Right atrium auricular region (tissue), 2 donors: ENCODE measurements around the gene SLC12A8. TPM values are rescaled to one million over a fixed set of nuclear protein-coding genes. Genes with fewer than 3 reads are reported as not detected.
A peak's percentile ranks its signal among the peaks of the same experiment; 100 is the strongest.

ENCODE experiments used
- DNase-seq: peaks from one replicate; pipeline ENCODE4 v3.0.0-alpha.2; 2019; ENCODE audit warnings: low spot score
- H3K27ac ChIP-seq, 2 donors: fragments of 200-600 bp; sonication (generic); 1 replicate in 1 of 2; 2 replicates in 1 of 2; pipeline ENCODE4 v1.5.1; 2016 to 2019
- H3K27me3 ChIP-seq, 2 donors: fragments of 200-600 bp; sonication (generic); one replicate each; pipeline versions ENCODE4 v1.5.1 to v1.6.0; 2017 to 2019
- H3K36me3 ChIP-seq: fragments of 200-600 bp; sonication (generic); one replicate; pipeline ENCODE4 v1.5.1; 2016
- H3K4me1 ChIP-seq, 2 donors: fragments of 200-600 bp; sonication (generic); one replicate each; pipeline versions ENCODE4 v1.5.1 to v1.6.0; 2017 to 2019
- H3K4me3 ChIP-seq, 2 donors: fragments of 200-600 bp; sonication (generic); 1 replicate in 1 of 2; 2 replicates in 1 of 2; pipeline ENCODE4 v1.5.1; 2017 to 2019; ENCODE audit warnings: mild to moderate bottlenecking in 1 of 2, moderate library complexity in 1 of 2
- H3K9me3 ChIP-seq, 2 donors: fragments of 200-600 bp; sonication (generic); one replicate each; pipeline ENCODE4 v1.5.1; 2019
- microRNA-seq, 2 donors: library from miRNA; unstranded; fragments of <30 nt; microRNA quantifications; one replicate each; pipeline ENCODE4, GENCODE V29; 2016 to 2017; ENCODE audit warnings: borderline number of aligned reads in 2 of 2, borderline replicate concordance in 1 of 2
- total RNA-seq, 2 donors: library from RNA; depleted of rRNA; stranded (reverse); fragments of >200 nt; gene quantifications; one replicate each; pipeline ENCODE4 v1.1.0, GENCODE V29; 2016
- TF ChIP-seq, protein P1 (sequence below), 2 donors: fragments of 200-600 bp; sonication (generic); IDR thresholded peaks; one replicate each; pipeline ENCODE4 v1.5.1; 2019; ENCODE audit warnings: antibody characterized with exemption in 2 of 2

SLC12A8 gene
- total RNA-seq, 2 donors from 2014 or later: 1.1 to 1.9 TPM

DNA sequence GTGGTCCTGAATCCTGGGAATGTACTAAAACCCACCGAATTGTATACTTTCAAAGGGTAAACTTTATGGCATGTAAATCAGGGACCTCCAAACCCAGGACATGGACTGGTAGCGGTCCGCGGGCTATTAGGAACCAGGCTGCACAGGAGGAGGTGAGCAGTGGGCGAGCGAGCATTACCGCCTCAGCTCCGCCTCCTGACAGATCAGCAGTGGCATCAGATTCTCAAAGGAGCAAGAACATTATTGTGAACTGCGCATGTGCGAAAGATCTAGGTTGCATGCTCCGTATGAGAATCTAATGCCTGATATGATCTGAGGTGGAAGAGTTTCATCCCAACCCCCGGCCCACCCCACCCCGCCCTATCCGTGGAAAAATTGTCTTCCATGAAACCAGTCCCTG is 178.9 kb downstream of the SLC12A8 start:
- Histone ChIP-seq H3K27me3 (no peaks in the 10 kb centered on the region), H3K36me3 (peaks cover 7% of the 10 kb centered on the region), H3K27ac (peak overlapping the region in 1 of 2 donors; percentile 33), H3K4me3 (no peak overlapping the region), H3K4me1 (peaks cover 0 to 48% of the 10 kb centered on the region in 2 donors), H3K9me3 (peaks cover 0 to 5% of the 10 kb centered on the region in 2 donors)
- TF ChIP-seq, protein P1, sequence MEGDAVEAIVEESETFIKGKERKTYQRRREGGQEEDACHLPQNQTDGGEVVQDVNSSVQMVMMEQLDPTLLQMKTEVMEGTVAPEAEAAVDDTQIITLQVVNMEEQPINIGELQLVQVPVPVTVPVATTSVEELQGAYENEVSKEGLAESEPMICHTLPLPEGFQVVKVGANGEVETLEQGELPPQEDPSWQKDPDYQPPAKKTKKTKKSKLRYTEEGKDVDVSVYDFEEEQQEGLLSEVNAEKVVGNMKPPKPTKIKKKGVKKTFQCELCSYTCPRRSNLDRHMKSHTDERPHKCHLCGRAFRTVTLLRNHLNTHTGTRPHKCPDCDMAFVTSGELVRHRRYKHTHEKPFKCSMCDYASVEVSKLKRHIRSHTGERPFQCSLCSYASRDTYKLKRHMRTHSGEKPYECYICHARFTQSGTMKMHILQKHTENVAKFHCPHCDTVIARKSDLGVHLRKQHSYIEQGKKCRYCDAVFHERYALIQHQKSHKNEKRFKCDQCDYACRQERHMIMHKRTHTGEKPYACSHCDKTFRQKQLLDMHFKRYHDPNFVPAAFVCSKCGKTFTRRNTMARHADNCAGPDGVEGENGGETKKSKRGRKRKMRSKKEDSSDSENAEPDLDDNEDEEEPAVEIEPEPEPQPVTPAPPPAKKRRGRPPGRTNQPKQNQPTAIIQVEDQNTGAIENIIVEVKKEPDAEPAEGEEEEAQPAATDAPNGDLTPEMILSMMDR (IDR thresholded peaks at IDR 0.05): no peak
- DNase-seq: no peak

DNA sequence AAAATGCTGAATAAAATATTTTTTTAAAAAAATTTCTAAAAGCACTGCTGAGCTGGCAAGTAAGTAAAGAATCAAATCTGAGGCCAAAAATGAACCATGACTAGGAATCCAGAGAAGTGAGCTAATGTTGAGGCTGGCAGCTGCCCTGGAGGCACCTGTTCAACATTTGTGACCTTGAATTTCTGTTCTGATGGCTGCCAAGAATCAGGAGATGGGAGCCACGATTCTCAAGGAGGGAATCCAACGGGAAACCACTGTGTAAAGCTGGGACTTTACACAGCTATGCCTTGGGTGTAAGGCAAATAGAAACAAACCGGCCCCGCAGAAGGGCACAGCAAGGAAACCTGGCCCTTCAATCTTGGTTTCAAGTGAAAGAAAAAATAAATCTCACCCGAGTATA is 179.4 kb downstream of the SLC12A8 start:
- Histone ChIP-seq H3K27ac (peak overlapping the region in 1 of 2 donors; percentile 33), H3K4me3 (no peak overlapping the region), H3K27me3 (no peaks in the 10 kb centered on the region), H3K9me3 (peaks cover 0 to 5% of the 10 kb centered on the region in 2 donors), H3K36me3 (peaks cover 12% of the 10 kb centered on the region), H3K4me1 (peaks cover 0 to 48% of the 10 kb centered on the region in 2 donors)
- TF ChIP-seq, protein P1 (IDR thresholded peaks at IDR 0.05): no peak
- no peak for DNase-seq

DNA sequence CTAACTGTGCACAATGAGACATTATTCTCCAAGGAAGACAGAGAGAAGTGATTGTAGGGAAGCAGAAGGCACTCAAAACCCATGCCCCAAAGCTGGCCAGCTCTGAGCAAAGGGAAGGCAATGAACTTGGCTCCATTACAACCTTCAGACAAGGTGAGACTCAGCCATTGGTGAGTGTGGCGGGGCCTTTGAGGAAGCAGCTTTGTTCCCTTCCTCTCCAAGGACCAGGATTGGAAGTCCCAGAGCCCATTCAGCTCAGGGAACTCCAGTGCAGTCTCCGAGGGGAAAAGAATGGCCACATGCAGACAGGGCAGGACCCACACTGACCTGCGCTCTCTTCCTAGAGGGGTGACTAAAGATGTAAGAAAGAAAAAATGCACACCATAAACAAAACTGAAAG is 179.9 kb downstream of the SLC12A8 start:
- Histone ChIP-seq H3K27ac (peak overlapping the region in 1 of 2 donors; percentile 33), H3K4me1 (peaks cover 0 to 44% of the 10 kb centered on the region in 2 donors), H3K9me3 (peaks cover 0 to 5% of the 10 kb centered on the region in 2 donors), H3K27me3 (no peaks in the 10 kb centered on the region), H3K4me3 (no peak overlapping the region), H3K36me3 (peaks cover 17% of the 10 kb centered on the region)
- TF ChIP-seq, protein P1 (IDR thresholded peaks at IDR 0.05): no peak
- no peak for DNase-seq

Small RNA genes within 50 kb of the gene (microRNA-seq; reads per million reads assigned to microRNA genes)
- 0 reads per million in 2 donors for gene MIR5092

Other genes with a start within 250 kb of the SLC12A8 start
- 100 to 1,000 TPM; 202 to 210 TPM for gene HEG1, start 156.8 kb downstream of the SLC12A8 start, total RNA-seq
- 10 to 100 TPM; 21.3 to 24.3 TPM for gene ZNF148, start 162.6 kb upstream of the SLC12A8 start, total RNA-seq